Fibroblast of lung (primary cell): Measurements from ENCODE around the gene HRCT1. TPM values are rescaled to one million over a fixed set of nuclear protein-coding genes. Genes with fewer than 3 reads are reported as not detected.

Experiments used
- DNase-seq, 2 donors: peaks; one replicate each; pipeline versions ENCODE4 v3.0.0 to v3.0.0-alpha.2; 2010; ENCODE audit warnings: low read depth in 2 of 2
- H2AFZ ChIP-seq: 2 replicates; pipeline ENCODE4 v1.5.1; 2012; ENCODE audit warnings: low read length, control low read depth, inconsistent platforms
- H3K27ac ChIP-seq: 2 replicates; pipeline ENCODE4 v1.5.1; 2011; ENCODE audit warnings: low read length, control low read depth; ENCODE audit not compliant: insufficient read depth
- H3K27me3 ChIP-seq: 2 replicates; pipeline ENCODE4 v1.5.1; 2011; ENCODE audit warnings: mild to moderate bottlenecking, low read length; ENCODE audit not compliant: control insufficient read depth, insufficient read depth
- H3K36me3 ChIP-seq: 2 replicates; pipeline ENCODE4 v1.5.1; 2011; ENCODE audit warnings: low read length; ENCODE audit not compliant: control insufficient read depth, insufficient read depth
- H3K4me1 ChIP-seq: 2 replicates; pipeline ENCODE4 v1.5.1; 2011; ENCODE audit warnings: low read length; ENCODE audit not compliant: control insufficient read depth, insufficient read depth; ENCODE audit errors: extremely low read depth
- H3K4me2 ChIP-seq: 2 replicates; pipeline ENCODE4 v1.5.1; 2011; ENCODE audit warnings: low read length, control low read depth; ENCODE audit not compliant: insufficient read depth; ENCODE audit errors: extremely low read depth
- H3K4me3 ChIP-seq, 4 experiments: fragments of 200-600 bp in 1 of 4; sonication (generic) in 1 of 4; replicated peaks in 1 of 4; 2 replicates each; pipeline ENCODE4 v1.5.1; 2011 to 2016; ENCODE audit warnings: low read length in 4 of 4, low read depth in 3 of 4, mild to moderate bottlenecking in 3 of 4, control low read depth in 2 of 4, inconsistent platforms in 1 of 4, mixed read lengths in 1 of 4; ENCODE audit not compliant: insufficient read depth in 1 of 4; ENCODE audit errors: control extremely low read depth in 1 of 4
- H3K79me2 ChIP-seq: 2 replicates; pipeline ENCODE4 v1.5.1; 2012; ENCODE audit warnings: mild to moderate bottlenecking, low read length, inconsistent platforms; ENCODE audit not compliant: control insufficient read depth, insufficient read depth
- H3K9ac ChIP-seq: 2 replicates; pipeline ENCODE4 v1.5.1; 2011; ENCODE audit warnings: mild to moderate bottlenecking, low read length, control low read depth; ENCODE audit not compliant: insufficient read depth
- H3K9me3 ChIP-seq: 2 replicates; pipeline ENCODE4 v1.5.1; 2012; ENCODE audit warnings: low read depth, low read length; ENCODE audit not compliant: control insufficient read depth, insufficient read depth
- H4K20me1 ChIP-seq: 2 replicates; pipeline ENCODE4 v1.5.1; 2011; ENCODE audit warnings: low read length; ENCODE audit not compliant: control insufficient read depth, insufficient read depth; ENCODE audit errors: extremely low read depth
- EZH2 ChIP-seq: IDR thresholded peaks from 2 replicates; pipeline ENCODE4 v1.5.1; 2012; ENCODE audit warnings: low read length, control low read depth, mild to moderate bottlenecking; ENCODE audit errors: missing control alignments
- polyA plus RNA-seq, 2 donors: library from polyadenylated mRNA; depleted of rRNA in 1 of 2; stranded (reverse) in 1 of 2; unstranded in 1 of 2; fragments of >200 nt; gene quantifications; 2 replicates each; pipeline ENCODE4 v1.2.1, GENCODE V29; 2011 to 2012; ENCODE audit warnings: missing spikeins in 1 of 2
- total RNA-seq: library from RNA; depleted of rRNA; stranded (reverse); fragments of >200 nt; gene quantifications from 2 replicates; pipeline ENCODE4 v1.2.1, GENCODE V29; 2014
- TF ChIP-seq, protein P1 (sequence below), 2 donors: IDR thresholded peaks in 1 of 2; conservative IDR thresholded peaks in 1 of 2; 1 replicate in 1 of 2; 2 replicates in 1 of 2; pipeline ENCODE4 v1.5.1; 2011 to 2012; ENCODE audit warnings: low read length in 2 of 2, control low read depth in 1 of 2, inconsistent platforms in 1 of 2, low read depth in 1 of 2, mild to moderate bottlenecking in 1 of 2

Gene HRCT1
- total and polyA plus RNA-seq, 2 donors (not counting 1 experiment from before 2014, with no cell fraction given) = 1.2 to 3.1 TPM

DNA sequence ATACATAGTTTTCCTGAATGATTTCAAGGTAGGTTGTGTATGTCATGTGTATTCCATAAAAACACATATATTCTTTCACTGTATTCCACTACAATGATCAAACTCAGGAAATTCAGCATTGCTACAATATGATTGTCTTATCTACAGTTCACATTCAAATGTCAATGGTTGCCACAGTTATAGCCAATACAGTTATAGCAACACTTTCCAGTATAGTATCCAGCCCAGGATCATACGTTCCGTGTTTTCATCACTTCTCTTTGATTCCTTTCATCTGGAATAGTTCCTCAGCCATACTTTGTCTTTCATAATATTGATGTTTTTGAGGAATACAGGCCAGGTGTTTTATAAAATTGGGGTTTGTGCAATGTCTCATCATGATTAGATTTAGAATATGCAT is 42.4 kb downstream of the HRCT1 start:
- DNase-seq = no peak
- Histone ChIP-seq H3K4me1 (no peaks in the 10 kb centered on the region), H2AFZ (no peak overlapping the region), H3K9me3 (no peaks in the 10 kb centered on the region), H3K27me3 (no peaks in the 10 kb centered on the region), H3K36me3 (no peaks in the 10 kb centered on the region), H3K4me2 (no peak overlapping the region), H3K79me2 (no peaks in the 10 kb centered on the region), H4K20me1 (no peaks in the 10 kb centered on the region), H3K9ac (no peak overlapping the region), H3K4me3 (no peak overlapping the region), H3K27ac (no peak overlapping the region)
- TF ChIP-seq, protein P1, sequence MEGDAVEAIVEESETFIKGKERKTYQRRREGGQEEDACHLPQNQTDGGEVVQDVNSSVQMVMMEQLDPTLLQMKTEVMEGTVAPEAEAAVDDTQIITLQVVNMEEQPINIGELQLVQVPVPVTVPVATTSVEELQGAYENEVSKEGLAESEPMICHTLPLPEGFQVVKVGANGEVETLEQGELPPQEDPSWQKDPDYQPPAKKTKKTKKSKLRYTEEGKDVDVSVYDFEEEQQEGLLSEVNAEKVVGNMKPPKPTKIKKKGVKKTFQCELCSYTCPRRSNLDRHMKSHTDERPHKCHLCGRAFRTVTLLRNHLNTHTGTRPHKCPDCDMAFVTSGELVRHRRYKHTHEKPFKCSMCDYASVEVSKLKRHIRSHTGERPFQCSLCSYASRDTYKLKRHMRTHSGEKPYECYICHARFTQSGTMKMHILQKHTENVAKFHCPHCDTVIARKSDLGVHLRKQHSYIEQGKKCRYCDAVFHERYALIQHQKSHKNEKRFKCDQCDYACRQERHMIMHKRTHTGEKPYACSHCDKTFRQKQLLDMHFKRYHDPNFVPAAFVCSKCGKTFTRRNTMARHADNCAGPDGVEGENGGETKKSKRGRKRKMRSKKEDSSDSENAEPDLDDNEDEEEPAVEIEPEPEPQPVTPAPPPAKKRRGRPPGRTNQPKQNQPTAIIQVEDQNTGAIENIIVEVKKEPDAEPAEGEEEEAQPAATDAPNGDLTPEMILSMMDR (conservative IDR thresholded peaks at IDR 0.05 in 1 of 2, IDR thresholded peaks at IDR 0.05 in 1 of 2; ENCODE audit: low read depth in 1 of 2, low read length in 2 of 2) = no peak
- no peak for TF ChIP-seq EZH2

DNA sequence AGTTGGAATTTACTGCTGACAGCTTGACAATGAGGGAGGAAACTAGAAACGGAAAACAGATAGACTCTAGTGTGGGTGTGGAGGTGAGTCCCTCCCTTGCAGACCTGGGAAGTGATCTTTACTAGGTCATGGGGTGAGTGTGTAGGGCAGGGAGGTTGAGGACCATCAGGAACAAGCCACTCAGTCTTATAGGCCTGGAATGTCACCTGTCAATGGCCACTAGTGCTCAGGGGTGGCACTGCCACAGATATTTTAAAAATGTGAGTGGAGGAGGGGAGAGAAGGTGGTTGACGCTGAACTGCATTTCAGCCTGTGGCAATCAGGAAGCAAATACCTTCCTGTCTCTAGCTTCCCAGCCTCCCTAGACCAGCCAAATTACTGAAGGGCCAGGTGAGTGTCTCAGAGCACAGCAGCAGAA is 42.9 kb downstream of the HRCT1 start:
- Histone ChIP-seq H3K9me3 (no peaks in the 10 kb centered on the region), H4K20me1 (no peaks in the 10 kb centered on the region), H3K27me3 (no peaks in the 10 kb centered on the region), H3K4me2 (no peak overlapping the region), H3K36me3 (no peaks in the 10 kb centered on the region), H3K27ac (no peak overlapping the region), H3K79me2 (no peaks in the 10 kb centered on the region), H2AFZ (no peak overlapping the region), H3K9ac (no peak overlapping the region), H3K4me3 (no peak overlapping the region), H3K4me1 (no peaks in the 10 kb centered on the region)
- no peak for TF ChIP-seq EZH2
- TF ChIP-seq, protein P1 (conservative IDR thresholded peaks at IDR 0.05 in 1 of 2, IDR thresholded peaks at IDR 0.05 in 1 of 2; ENCODE audit: low read depth in 1 of 2, low read length in 2 of 2) = no peak
- DNase-seq = no peak

DNA sequence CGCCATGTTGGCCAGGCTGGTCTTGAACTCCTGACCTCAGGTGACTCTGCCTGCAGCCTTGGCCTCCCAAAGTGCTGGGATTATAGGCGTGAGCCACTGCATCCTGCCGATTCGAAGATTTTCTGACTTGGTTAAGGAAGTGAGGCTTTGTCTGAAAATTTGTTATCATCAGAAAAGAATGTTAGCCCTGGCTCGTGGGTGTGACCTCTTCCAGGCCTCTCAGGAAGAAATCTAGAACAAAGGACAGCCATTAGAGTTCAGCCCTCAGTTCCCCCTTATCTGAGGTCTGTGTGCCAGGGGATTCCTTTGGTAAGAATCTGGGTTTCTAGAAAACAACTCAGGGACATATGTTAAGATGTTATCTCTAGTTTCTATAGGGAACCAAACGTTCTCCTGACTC is 45.7 kb downstream of the HRCT1 start:
- H4K20me1 ChIP-seq = no peaks in the 10 kb centered on the region
- DNase-seq = peak; percentile 32 to 80
- H3K27me3 ChIP-seq = no peaks in the 10 kb centered on the region
- no peaks in the 10 kb centered on the region for H3K9me3 ChIP-seq
- H2AFZ ChIP-seq = no peak overlapping the region
- no peaks in the 10 kb centered on the region for H3K4me1 ChIP-seq
- H3K4me3 ChIP-seq = no peak overlapping the region
- H3K27ac ChIP-seq = no peak overlapping the region
- H3K79me2 ChIP-seq = no peaks in the 10 kb centered on the region
- no peak for TF ChIP-seq EZH2
- TF ChIP-seq, protein P1 (conservative IDR thresholded peaks at IDR 0.05 in 1 of 2, IDR thresholded peaks at IDR 0.05 in 1 of 2; ENCODE audit: low read depth in 1 of 2, low read length in 2 of 2) = no peak
- H3K4me2 ChIP-seq = peak overlapping the region; percentile 8
- H3K36me3 ChIP-seq = no peaks in the 10 kb centered on the region
- no peak overlapping the region for H3K9ac ChIP-seq
